ENCODE data around the gene PRKAB1. TPM values are rescaled to one million over a fixed set of nuclear protein-coding genes. Genes with fewer than 3 reads are reported as not detected.

Gene PRKAB1
- total RNA-seq, 1 experiment from 2014 or later: 32.3 TPM

GRCh38 chr12:119695034-119695433 is 27.1 kb downstream of the PRKAB1 start:
- Mint-ChIP-seq H3K27ac (no peak overlapping the region), H3K9me3 (no peaks in the 10 kb centered on the region), H3K27me3 (ENCODE audit: low read depth) (no peaks in the 10 kb centered on the region), H3K4me1 (no peaks in the 10 kb centered on the region), H3K4me3 (no peak overlapping the region), H3K36me3 (peaks cover 42% of the 10 kb centered on the region)
- ChIA-PET CTCF (interaction anchor here (0.6 to 2.2 kb wide), 20 partner anchors 9 to 1158 kb away, joined by 3 to 16 read pairs (median 4); partner anchors contain the start of gene PRKAB1), POLR2A (interaction anchor here (0.5 kb wide), 1 partner anchor 42 kb away, joined by 4 read pairs; no protein-coding TSS in a partner anchor)
- peak; percentile 32 for DNase-seq (ENCODE audit: low spot score)
- ATAC-seq: peak; percentile 88
- TF ChIP-seq ZNF512 (CRISPR knock-in tag; IDR thresholded peaks at IDR 0.05; ENCODE audit: borderline replicate concordance): no peak
- TF ChIP-seq GRHL2 (CRISPR knock-in tag; IDR thresholded peaks at IDR 0.05; ENCODE audit: insufficient replicate concordance, severe bottlenecking): no peak
- no peak for TF ChIP-seq PRDM15 (CRISPR knock-in tag; IDR thresholded peaks at IDR 0.05)

GRCh38 chr12:119696943-119697342 is 29.0 kb downstream of the PRKAB1 start:
- no peak overlapping the region for H3K27ac Mint-ChIP-seq
- CTCF ChIA-PET: no interaction called here
- POLR2A ChIA-PET: no interaction called here
- no peak overlapping the region for H3K4me3 Mint-ChIP-seq
- H3K4me1 Mint-ChIP-seq: peaks cover 7% of the 10 kb centered on the region
- ATAC-seq (no peak), DNase-seq (ENCODE audit: low spot score) (no peak)
- no peaks in the 10 kb centered on the region for H3K9me3 Mint-ChIP-seq
- H3K27me3 Mint-ChIP-seq (ENCODE audit: low read depth): no peaks in the 10 kb centered on the region
- peaks cover 47% of the 10 kb centered on the region for H3K36me3 Mint-ChIP-seq
- TF ChIP-seq ZNF512 (CRISPR knock-in tag; IDR thresholded peaks at IDR 0.05; ENCODE audit: borderline replicate concordance): no peak
- no peak for TF ChIP-seq ZNF423 (CRISPR knock-in tag; IDR thresholded peaks at IDR 0.05)
- no peak for TF ChIP-seq CTCF (IDR thresholded peaks at IDR 0.05)
- TF ChIP-seq ATF2 (CRISPR knock-in tag; IDR thresholded peaks at IDR 0.05; ENCODE audit: borderline replicate concordance, low read depth): no peak
- TF ChIP-seq FOXK1 (CRISPR knock-in tag; IDR thresholded peaks at IDR 0.05): no peak
- no peak for TF ChIP-seq AR (CRISPR knock-in tag; IDR thresholded peaks at IDR 0.05)
- TF ChIP-seq NR3C1 (CRISPR knock-in tag; conservative IDR thresholded peaks at IDR 0.05; ENCODE audit: low read depth): no peak
- no peak for TF ChIP-seq ZNF263 (CRISPR knock-in tag; IDR thresholded peaks at IDR 0.05; ENCODE audit: low read depth)
- no peak for TF ChIP-seq ZNF281 (CRISPR knock-in tag; IDR thresholded peaks at IDR 0.05)
- TF ChIP-seq ATF1 (CRISPR knock-in tag; IDR thresholded peaks at IDR 0.05): no peak
- TF ChIP-seq GABPB1 (CRISPR knock-in tag; IDR thresholded peaks at IDR 0.05): no peak
- TF ChIP-seq ZNF671 (CRISPR knock-in tag; IDR thresholded peaks at IDR 0.05): no peak
- TF ChIP-seq OVOL2 (CRISPR knock-in tag; IDR thresholded peaks at IDR 0.05; ENCODE audit: borderline replicate concordance): no peak
- TF ChIP-seq ETV6 (CRISPR knock-in tag; IDR thresholded peaks at IDR 0.05): no peak
- TF ChIP-seq ZNF232 (CRISPR knock-in tag; IDR thresholded peaks at IDR 0.05): no peak
